Adrenal gland (tissue), 12 donors: ENCODE measurements around the gene UBE2D4. TPM values are rescaled to one million over a fixed set of nuclear protein-coding genes. Genes with fewer than 3 reads are reported as not detected.
A peak's percentile ranks its signal among the peaks of the same experiment; 100 is the strongest.
"Not testable (repeated sequence)": the region's sequence is repeated elsewhere in the genome, so short reads cannot be mapped to it uniquely, and the experiment has no call there.

Experiments
- DNase-seq, 7 donors: peaks; one replicate each; pipeline ENCODE4 v3.0.0-alpha.2; 2019 to 2020
- H3K27ac ChIP-seq, 5 donors: fragments of 200-600 bp; sonication (generic) in 4 of 5; 1 replicate in 3 of 5; 2 replicates in 2 of 5; pipeline versions ENCODE4 v1.5.1 to v1.8.0; 2016 to 2020; ENCODE audit warnings: mild to moderate bottlenecking in 1 of 5
- H3K27me3 ChIP-seq: fragments of 200-600 bp; 2 replicates; pipeline ENCODE4 v1.8.0; 2021
- H3K36me3 ChIP-seq, 2 donors: fragments of 200-600 bp; replicated peaks in 1 of 2; 1 replicate in 1 of 2; 2 replicates in 1 of 2; pipeline versions ENCODE4 v1.5.1 to v1.8.0; 2018 to 2022
- H3K4me1 ChIP-seq, 2 donors: fragments of 200-600 bp; replicated peaks in 1 of 2; 1 replicate in 1 of 2; 2 replicates in 1 of 2; pipeline versions ENCODE4 v1.5.1 to v1.8.0; 2018 to 2021
- H3K4me3 ChIP-seq, 4 donors: fragments of 200-600 bp; sonication (generic) in 3 of 4; one replicate each; pipeline ENCODE4 v1.5.1; 2016 to 2018
- H3K9me3 ChIP-seq, 3 donors: fragments of 200-600 bp; sonication (generic) in 1 of 3; replicated peaks in 1 of 3; 1 replicate in 2 of 3; 2 replicates in 1 of 3; pipeline versions ENCODE4 v1.5.1 to v1.8.0; 2016 to 2021
- CTCF ChIP-seq, 6 experiments: fragments of 450-650 bp in 4 of 6; fragments of 200-600 bp in 2 of 6; sonication (generic) in 1 of 6; IDR thresholded peaks; 1 replicate in 5 of 6; 2 replicates in 1 of 6; pipeline versions ENCODE4 v1.5.1 to v1.8.0; 2016 to 2021; ENCODE audit warnings: antibody characterized with exemption in 6 of 6, mild to moderate bottlenecking in 2 of 6, moderate library complexity in 1 of 6
- POLR2A ChIP-seq, 2 donors: fragments of 450-650 bp; IDR thresholded peaks; one replicate each; pipeline ENCODE4 v1.6.1; 2017; ENCODE audit warnings: antibody characterized with exemption in 2 of 2, mild to moderate bottlenecking in 2 of 2, moderate library complexity in 1 of 2
- WGBS, 4 donors: extraction: QIAGEN DNeasy Blood & Tissue Kit in 2 of 4; methylation state at CpG; one replicate each; pipeline versions ENCODE4 v1.1.5 to v1.1.7; 2013 to 2017; 5-methylcytosine and 5-hydroxymethylcytosine counted together
- intact Hi-C, 2 donors: fragments of 100-400 bp; cut with DNase I; formaldehyde crosslinking; loops; one replicate each; pipeline versions ENCODE4 v1.14.1 to v1.15.0; 2022 to 2023
- polyA plus RNA-seq, 3 donors: library from polyadenylated mRNA; stranded (reverse); fragments of 200-250 nt in 2 of 3; fragments of 350-450 nt in 1 of 3; fragmentation: Illumina TruSeq in 1 of 3; extraction: RNeasy Lipid Tissue Mini Kit (QIAGEN cat#74804) in 1 of 3; gene quantifications; one replicate each; pipeline ENCODE4 v1.2.3, GENCODE V29; 2013 to 2014
- total RNA-seq, 9 donors: library from RNA; depleted of rRNA in 4 of 9; stranded (reverse); fragments of >200 nt in 4 of 9; fragments of 120-200 nt in 1 of 9; fragmentation: NEBNext Ultra II Directional in 1 of 9; extraction: Animal tissue kit (Norgen Biotek cat#: 25700) in 1 of 9; gene quantifications; one replicate each; pipeline versions ENCODE4 v1.1.0 to v1.2.4, GENCODE V29; 2013 to 2023
- donor health status: healthy with polysubstance abuse.
- donor health status: Bipolar disorder and iron deficiency.
- donor health status: DM: yes; HTN: yes; CAD: no.
- donor health status: DM: no; HTN: no; CAD: no.
- donor health status: DM: no; HTN: no; CAD: no.
- donor health status: DM: yes; HTN: yes; CAD: no.

Gene UBE2D4
- total and polyA plus RNA-seq, 12 donors, result 29.1 to 76.8 (median 41.1) TPM

GRCh38 chr7:43977525-43977924 lies 51.3 kb downstream of the UBE2D4 start:
- no peaks in the 10 kb centered on the region for H3K36me3 ChIP-seq
- no peak overlapping the region for H3K4me3 ChIP-seq
- no peaks in the 10 kb centered on the region for H3K27me3 ChIP-seq
- 73 to 100% (median 93%) methylated on average over 1 of the region's 1 CpG for WGBS, 4 donors
- intact Hi-C loops, result no loop called here
- DNase-seq, result no peak
- H3K27ac ChIP-seq, result no peak overlapping the region
- no peaks in the 10 kb centered on the region for H3K4me1 ChIP-seq
- TF ChIP-seq POLR2A (IDR thresholded peaks at IDR 0.05) (no peak), CTCF (IDR thresholded peaks at IDR 0.05) (no peak)
- H3K9me3 ChIP-seq, result no peaks in the 10 kb centered on the region

DNA sequence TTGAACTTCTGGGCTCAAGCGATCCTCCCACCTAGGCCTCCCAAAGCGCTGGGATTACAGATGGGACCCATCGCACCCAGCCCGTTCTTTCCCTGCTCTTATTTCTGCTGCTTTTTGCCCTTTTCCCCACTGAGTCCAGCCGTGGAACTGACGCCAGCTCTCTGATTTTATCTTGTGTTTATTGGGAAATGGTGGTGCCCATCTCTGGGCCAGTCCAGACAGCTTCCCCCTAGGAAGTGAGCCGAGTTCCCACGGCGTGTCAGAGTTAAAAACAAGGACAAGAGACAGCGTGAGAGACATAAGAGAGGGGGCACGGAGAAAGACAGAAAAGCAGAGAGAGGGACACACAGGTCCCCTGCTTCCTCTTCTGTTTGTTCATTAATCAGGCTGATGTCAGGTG lies 51.9 kb downstream of the UBE2D4 start:
- intact Hi-C loops, H3K27ac ChIP-seq, DNase-seq, H3K27me3 ChIP-seq, H3K9me3 ChIP-seq, H3K36me3 ChIP-seq, H3K4me1 ChIP-seq, H3K4me3 ChIP-seq: not testable (repeated sequence)
- WGBS, 4 donors, result 83 to 91% (median 87%) methylated on average over 11 of the region's 11 CpGs

GRCh38 chr7:43982848-43983247 lies 56.6 kb downstream of the UBE2D4 start:
- H3K27me3 ChIP-seq, H3K27ac ChIP-seq, H3K36me3 ChIP-seq, H3K4me1 ChIP-seq, intact Hi-C loops, H3K9me3 ChIP-seq, H3K4me3 ChIP-seq, DNase-seq: not testable (repeated sequence)
- no CpG with 5 or more reads among the region's 6 CpGs for WGBS, 4 donors

DNA sequence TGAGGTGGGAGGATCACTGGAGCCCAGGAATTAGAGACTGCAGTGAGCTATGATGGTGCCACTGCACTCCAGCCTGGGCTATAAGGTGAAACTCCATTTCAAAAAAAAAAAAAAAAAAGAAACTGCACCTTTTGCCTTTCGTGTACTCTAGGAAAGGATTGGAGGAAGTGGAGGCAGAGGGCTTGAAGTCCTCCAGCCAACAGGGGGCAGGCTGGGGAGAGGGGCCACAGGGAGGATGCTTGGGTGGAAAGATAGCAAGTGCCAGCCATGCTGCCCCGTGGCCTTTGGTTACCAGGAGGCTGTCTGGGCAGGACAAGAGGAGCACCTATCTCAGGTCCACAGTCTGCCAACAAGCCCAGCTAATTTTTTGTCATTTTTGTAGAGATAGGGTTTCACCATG lies 57.5 kb downstream of the UBE2D4 start:
- H3K4me1 ChIP-seq, intact Hi-C loops, H3K27me3 ChIP-seq, H3K4me3 ChIP-seq, DNase-seq, H3K9me3 ChIP-seq, H3K27ac ChIP-seq, H3K36me3 ChIP-seq: not testable (repeated sequence)
- WGBS, 4 donors, result 83 to 89% (median 87%) methylated on average over 1 of the region's 2 CpGs

DNA sequence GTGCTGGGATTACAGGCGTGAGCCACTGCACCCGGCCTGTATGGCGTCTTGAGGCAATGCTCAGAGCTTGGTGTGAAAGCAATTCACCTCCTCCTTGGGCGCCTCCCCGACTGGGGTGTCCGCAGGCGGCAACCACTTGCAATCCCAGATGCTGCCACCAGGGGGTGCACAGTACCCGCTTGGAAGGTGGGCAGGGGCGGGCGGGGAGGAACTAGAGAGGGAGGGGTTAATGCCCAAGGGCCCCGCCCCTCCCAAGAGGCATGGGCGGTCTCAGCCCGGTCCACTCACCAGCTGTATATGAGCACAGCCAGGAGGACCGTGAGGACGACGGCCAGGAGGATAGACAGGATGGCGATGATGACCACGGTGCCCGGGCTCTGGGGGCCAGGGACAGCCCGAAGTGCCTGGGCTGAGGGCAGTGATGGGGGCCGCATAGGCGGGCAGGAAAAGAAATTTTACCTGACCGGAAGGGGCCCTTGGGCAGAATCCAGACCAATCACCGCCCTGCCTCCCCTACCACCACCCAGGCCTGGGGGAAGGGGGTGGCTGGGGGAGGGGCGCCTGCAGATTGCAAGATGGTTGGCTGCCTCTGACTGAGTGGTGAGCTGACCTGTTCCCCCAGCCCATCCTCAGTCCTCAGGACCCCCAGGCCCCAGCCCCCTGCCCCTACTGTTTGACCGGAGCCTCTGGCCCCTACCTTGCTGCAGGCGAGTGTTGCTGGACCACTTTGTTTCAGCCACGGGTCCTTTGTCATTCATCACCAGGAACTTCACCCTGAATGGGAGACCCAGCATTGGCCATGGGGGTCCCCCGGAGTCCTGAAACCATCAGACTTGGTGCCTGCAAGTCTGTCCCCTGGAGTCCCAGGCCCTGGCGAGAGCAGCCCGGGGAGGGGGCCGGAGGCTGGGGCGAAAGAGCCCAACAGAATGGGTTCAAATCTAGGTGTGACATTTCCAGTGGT lies 59.9 kb downstream of the UBE2D4 start:
- DNase-seq, result peak; percentile 35 to 84 (median 70)
- H3K4me3 ChIP-seq, H3K36me3 ChIP-seq, H3K27ac ChIP-seq, intact Hi-C loops, H3K4me1 ChIP-seq, H3K27me3 ChIP-seq, H3K9me3 ChIP-seq: not testable (repeated sequence)
- TF ChIP-seq CTCF (IDR thresholded peaks at IDR 0.05), result peak in 3 of 6 experiments; percentile 49 to 68 (median 63)
- WGBS, 4 donors, result 15 to 32% (median 21%) methylated on average over 8 to 29 of the region's 33 CpGs

GRCh38 chr7:43987476-43987875 lies 61.2 kb downstream of the UBE2D4 start:
- H3K4me3 ChIP-seq, H3K4me1 ChIP-seq, H3K36me3 ChIP-seq, DNase-seq, H3K9me3 ChIP-seq, H3K27ac ChIP-seq, H3K27me3 ChIP-seq, intact Hi-C loops: not testable (repeated sequence)
- 90 to 98% (median 94%) methylated on average over 3 to 8 of the region's 9 CpGs for WGBS, 4 donors

- not testable (repeated sequence) for H3K36me3 ChIP-seq
Measured at GRCh38 chr7:43990011-43990585, 63.9 kb downstream of the UBE2D4 start.

DNA sequence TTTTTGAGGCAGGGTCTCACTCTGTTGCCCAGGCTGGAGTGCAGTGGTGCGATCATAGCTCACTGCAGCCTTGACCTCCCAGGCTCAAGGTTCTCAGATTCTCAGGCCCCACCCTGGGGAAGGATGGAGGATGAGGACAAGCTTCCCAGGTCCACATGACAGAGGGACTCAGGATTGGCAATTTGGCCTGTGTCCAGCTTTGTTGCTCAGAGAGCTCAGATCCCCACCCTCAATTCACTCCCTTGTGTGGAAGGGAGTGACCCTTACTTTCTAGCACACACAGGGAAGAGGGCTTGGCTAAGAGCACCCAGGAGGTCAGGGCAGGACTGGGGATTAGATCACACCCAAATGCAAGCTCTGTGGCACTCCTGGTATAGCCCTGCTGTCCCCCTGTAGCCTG lies 64.6 kb downstream of the UBE2D4 start:
- H3K36me3 ChIP-seq, H3K4me3 ChIP-seq, H3K4me1 ChIP-seq, H3K27ac ChIP-seq, DNase-seq, H3K9me3 ChIP-seq, H3K27me3 ChIP-seq, intact Hi-C loops: not testable (repeated sequence)
- 83 to 88% (median 87%) methylated on average over 1 of the region's 1 CpG for WGBS, 4 donors

More at GRCh38 chr7:43990011-43990585, 63.9 kb downstream of the UBE2D4 start:
- DNase-seq, H3K4me3 ChIP-seq, H3K4me1 ChIP-seq, H3K27me3 ChIP-seq, H3K27ac ChIP-seq, H3K9me3 ChIP-seq, intact Hi-C loops: not testable (repeated sequence)
- 83 to 100% (median 91%) methylated on average over 1 to 12 of the region's 12 CpGs for WGBS, 4 donors

GRCh38 chr7:43992896-43993295 lies 66.7 kb downstream of the UBE2D4 start:
- 79 to 99% (median 83%) methylated on average over 5 to 7 of the region's 7 CpGs for WGBS, 4 donors
- H3K36me3 ChIP-seq, intact Hi-C loops, DNase-seq, H3K4me1 ChIP-seq, H3K9me3 ChIP-seq, H3K4me3 ChIP-seq, H3K27me3 ChIP-seq, H3K27ac ChIP-seq: not testable (repeated sequence)
